Keratinocyte (primary cell): Measurements from ENCODE around the gene MIA2.

Experiments used
- EZH2 ChIP-seq: IDR thresholded peaks from one replicate; pipeline ENCODE4 v1.6.1; 2012; ENCODE audit warnings: inconsistent platforms, mild to moderate bottlenecking, low read length, moderate library complexity
- TF ChIP-seq, protein P1 (sequence below), 3 experiments: IDR thresholded peaks in 1 of 3; conservative IDR thresholded peaks in 1 of 3; optimal IDR thresholded peaks in 1 of 3; 2 replicates in 2 of 3; 3 replicates in 1 of 3; pipeline versions ENCODE3 to v1.5.1; 2011; ENCODE audit warnings: low read length in 3 of 3, mild to moderate bottlenecking in 3 of 3, moderate library complexity in 2 of 3, control low read depth in 1 of 3, inconsistent platforms in 1 of 3; ENCODE audit not compliant: insufficient read depth in 2 of 3; ENCODE audit errors: extremely low read depth in 1 of 3

DNA sequence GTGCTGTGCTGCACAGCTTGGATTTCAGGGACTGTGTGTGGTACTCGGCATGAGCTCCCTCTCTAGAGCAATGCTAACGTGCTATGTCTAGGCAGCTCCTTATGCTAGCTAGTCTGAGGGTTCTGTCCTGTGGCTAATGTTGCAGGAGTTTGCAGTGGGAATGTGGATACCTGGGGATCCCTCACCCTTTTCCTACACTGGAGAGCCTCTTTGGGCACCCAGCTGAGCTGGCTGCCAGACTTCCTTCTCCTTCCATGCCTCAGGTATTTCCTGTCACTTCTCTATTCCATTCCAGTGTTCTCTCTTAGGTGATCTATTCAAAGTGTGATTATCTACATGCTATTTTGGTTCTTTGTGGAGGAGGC lies 133.7 kb downstream of the MIA2 start:
- TF ChIP-seq, protein P1, sequence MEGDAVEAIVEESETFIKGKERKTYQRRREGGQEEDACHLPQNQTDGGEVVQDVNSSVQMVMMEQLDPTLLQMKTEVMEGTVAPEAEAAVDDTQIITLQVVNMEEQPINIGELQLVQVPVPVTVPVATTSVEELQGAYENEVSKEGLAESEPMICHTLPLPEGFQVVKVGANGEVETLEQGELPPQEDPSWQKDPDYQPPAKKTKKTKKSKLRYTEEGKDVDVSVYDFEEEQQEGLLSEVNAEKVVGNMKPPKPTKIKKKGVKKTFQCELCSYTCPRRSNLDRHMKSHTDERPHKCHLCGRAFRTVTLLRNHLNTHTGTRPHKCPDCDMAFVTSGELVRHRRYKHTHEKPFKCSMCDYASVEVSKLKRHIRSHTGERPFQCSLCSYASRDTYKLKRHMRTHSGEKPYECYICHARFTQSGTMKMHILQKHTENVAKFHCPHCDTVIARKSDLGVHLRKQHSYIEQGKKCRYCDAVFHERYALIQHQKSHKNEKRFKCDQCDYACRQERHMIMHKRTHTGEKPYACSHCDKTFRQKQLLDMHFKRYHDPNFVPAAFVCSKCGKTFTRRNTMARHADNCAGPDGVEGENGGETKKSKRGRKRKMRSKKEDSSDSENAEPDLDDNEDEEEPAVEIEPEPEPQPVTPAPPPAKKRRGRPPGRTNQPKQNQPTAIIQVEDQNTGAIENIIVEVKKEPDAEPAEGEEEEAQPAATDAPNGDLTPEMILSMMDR (optimal IDR thresholded peaks at IDR 0.05 in 1 of 3, IDR thresholded peaks at IDR 0.05 in 1 of 3, conservative IDR thresholded peaks at IDR 0.05 in 1 of 3; ENCODE audit: extremely low read depth in 1 of 3, insufficient read depth in 2 of 3, low read length in 3 of 3) = no peak
- TF ChIP-seq EZH2 = no peak
